ENCODE results near the gene TSPAN18. TPM values are rescaled to one million over a fixed set of nuclear protein-coding genes. Genes with fewer than 3 reads are reported as not detected.

TSPAN18 gene
- total RNA-seq, 1 donor from 2014 or later = 12.8 TPM

- no peak for TF ChIP-seq POLR2A (IDR thresholded peaks at IDR 0.05)
- no peak for TF ChIP-seq POLR2AphosphoS5 (IDR thresholded peaks at IDR 0.05; ENCODE audit: insufficient read depth in 1 of 2, low read depth in 1 of 2)
- TF ChIP-seq CTCF (IDR thresholded peaks at IDR 0.05) = no peak
- intact Hi-C loops (cut with DNase I) = no loop called here
- DNase-seq (ENCODE audit: extremely low spot score in 2 of 2) = no peak
- no peaks in the 10 kb centered on the region for H3K36me3 ChIP-seq
- no peaks in the 10 kb centered on the region for H3K4me1 ChIP-seq
- no peak overlapping the region for H3K27ac ChIP-seq
- H3K4me3 ChIP-seq = no peak overlapping the region
- H3K9me3 ChIP-seq = no peaks in the 10 kb centered on the region
- H3K27me3 ChIP-seq = no peaks in the 10 kb centered on the region
Measured at GRCh38 chr11:44855493-44855849, 128.7 kb downstream of the TSPAN18 start.

DNA sequence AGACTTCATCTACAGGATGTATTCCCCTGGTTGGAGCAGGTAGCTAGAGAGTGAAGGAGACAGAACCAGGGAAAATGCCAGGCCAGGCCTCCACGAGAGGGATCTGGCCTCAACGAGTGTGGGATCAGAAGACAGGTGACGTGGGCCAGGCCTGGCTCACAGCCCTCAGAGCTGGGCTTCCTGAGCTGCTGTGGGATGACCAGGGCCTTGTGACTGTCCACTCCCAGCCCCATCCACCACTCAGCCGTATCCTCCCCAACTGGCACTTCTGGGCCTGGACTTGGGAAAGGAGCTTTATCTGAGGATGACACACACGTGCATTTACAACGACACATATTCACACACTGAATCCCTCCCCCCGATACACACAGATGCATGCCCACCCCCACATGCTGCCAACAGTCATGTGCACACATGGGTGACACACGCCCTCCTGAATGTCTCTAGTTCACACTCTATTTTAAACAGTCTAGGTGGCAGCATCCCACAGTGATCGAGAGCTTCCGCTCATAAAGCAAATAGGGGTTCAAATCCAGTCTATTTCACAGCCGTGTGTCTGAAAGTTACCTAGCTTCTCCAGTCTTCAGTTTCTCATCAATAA, 130.8 kb downstream of the TSPAN18 start:
- Histone ChIP-seq H3K4me1 (peaks cover 7% of the 10 kb centered on the region), H3K27me3 (no peaks in the 10 kb centered on the region), H3K36me3 (no peaks in the 10 kb centered on the region), H3K27ac (no peak overlapping the region), H3K4me3 (no peak overlapping the region), H3K9me3 (no peaks in the 10 kb centered on the region)
- no peak for DNase-seq (ENCODE audit: extremely low spot score in 2 of 2)
- intact Hi-C loops (cut with DNase I) = no loop called here
- TF ChIP-seq CTCF (IDR thresholded peaks at IDR 0.05) = no peak
- no peak for TF ChIP-seq POLR2A (IDR thresholded peaks at IDR 0.05)
- TF ChIP-seq POLR2AphosphoS5 (IDR thresholded peaks at IDR 0.05; ENCODE audit: insufficient read depth in 1 of 2, low read depth in 1 of 2) = no peak

GRCh38 chr11:44858796-44859527, 132.2 kb downstream of the TSPAN18 start:
- peaks cover 7% of the 10 kb centered on the region for H3K4me1 ChIP-seq
- no peak for DNase-seq (ENCODE audit: extremely low spot score in 2 of 2)
- H3K36me3 ChIP-seq = no peaks in the 10 kb centered on the region
- no peak overlapping the region for H3K27ac ChIP-seq
- no peaks in the 10 kb centered on the region for H3K9me3 ChIP-seq
- no peak for TF ChIP-seq POLR2AphosphoS5 (IDR thresholded peaks at IDR 0.05; ENCODE audit: insufficient read depth in 1 of 2, low read depth in 1 of 2)
- TF ChIP-seq POLR2A (IDR thresholded peaks at IDR 0.05) = no peak
- no peak for TF ChIP-seq CTCF (IDR thresholded peaks at IDR 0.05)
- H3K4me3 ChIP-seq = no peak overlapping the region
- intact Hi-C loops (cut with DNase I) = no loop called here
- H3K27me3 ChIP-seq = no peaks in the 10 kb centered on the region

DNA sequence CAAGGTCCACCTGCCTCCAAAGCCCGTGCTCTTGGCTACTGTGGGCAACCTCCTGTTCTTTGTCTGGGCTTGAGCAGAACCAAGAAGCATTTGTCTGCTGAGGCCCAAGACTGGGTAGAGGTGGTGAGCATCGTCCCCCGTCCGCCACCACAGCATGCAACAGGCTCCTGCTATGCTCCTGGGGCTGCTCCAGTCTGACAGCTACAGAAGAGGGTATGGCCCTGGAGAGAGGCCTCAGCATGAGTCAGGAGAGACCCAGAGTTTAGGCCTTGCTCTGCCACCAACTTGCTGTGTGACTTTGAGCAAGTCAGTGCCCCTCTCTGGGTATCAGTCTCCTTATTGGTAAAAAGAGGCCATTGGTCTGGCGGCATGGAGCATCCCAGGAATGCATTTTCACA, 132.8 kb downstream of the TSPAN18 start:
- Histone ChIP-seq H3K4me1 (peaks cover 7% of the 10 kb centered on the region), H3K36me3 (no peaks in the 10 kb centered on the region), H3K27me3 (no peaks in the 10 kb centered on the region), H3K4me3 (no peak overlapping the region), H3K27ac (no peak overlapping the region), H3K9me3 (no peaks in the 10 kb centered on the region)
- no peak for DNase-seq (ENCODE audit: extremely low spot score in 2 of 2)
- intact Hi-C loops (cut with DNase I) = no loop called here
- TF ChIP-seq POLR2AphosphoS5 (IDR thresholded peaks at IDR 0.05; ENCODE audit: insufficient read depth in 1 of 2, low read depth in 1 of 2) (no peak), CTCF (IDR thresholded peaks at IDR 0.05) (no peak), POLR2A (IDR thresholded peaks at IDR 0.05) (no peak)

GRCh38 chr11:44860346-44860745, 133.6 kb downstream of the TSPAN18 start:
- H3K27me3 ChIP-seq = no peaks in the 10 kb centered on the region
- H3K4me3 ChIP-seq = no peak overlapping the region
- peaks cover 7% of the 10 kb centered on the region for H3K4me1 ChIP-seq
- intact Hi-C loops (cut with DNase I) = no loop called here
- no peaks in the 10 kb centered on the region for H3K9me3 ChIP-seq
- no peak for DNase-seq (ENCODE audit: extremely low spot score in 2 of 2)
- H3K36me3 ChIP-seq = no peaks in the 10 kb centered on the region
- H3K27ac ChIP-seq = no peak overlapping the region
- TF ChIP-seq CTCF (IDR thresholded peaks at IDR 0.05) (no peak), POLR2A (IDR thresholded peaks at IDR 0.05) (no peak), POLR2AphosphoS5 (IDR thresholded peaks at IDR 0.05; ENCODE audit: insufficient read depth in 1 of 2, low read depth in 1 of 2) (no peak)

Data from vagina (tissue), 2 donors.